SK-N-MC (cell line): ENCODE measurements around the gene DPPA4.
"Not testable (repeated sequence)": the region's sequence is repeated elsewhere in the genome, so short reads cannot be mapped to it uniquely, and the experiment has no call there.

Experiments
- FOXP2 ChIP-seq: optimal IDR thresholded peaks from 2 replicates; pipeline ENCODE3; 2011; ENCODE audit warnings: mild to moderate bottlenecking, moderate library complexity; ENCODE audit not compliant: insufficient read depth; ENCODE audit errors: extremely low read length, control extremely low read depth
- POLR2AphosphoS5 ChIP-seq: IDR thresholded peaks from 2 replicates; pipeline ENCODE4 v1.6.1; 2012; ENCODE audit warnings: mild to moderate bottlenecking, low read depth, low read length, borderline replicate concordance

DNA sequence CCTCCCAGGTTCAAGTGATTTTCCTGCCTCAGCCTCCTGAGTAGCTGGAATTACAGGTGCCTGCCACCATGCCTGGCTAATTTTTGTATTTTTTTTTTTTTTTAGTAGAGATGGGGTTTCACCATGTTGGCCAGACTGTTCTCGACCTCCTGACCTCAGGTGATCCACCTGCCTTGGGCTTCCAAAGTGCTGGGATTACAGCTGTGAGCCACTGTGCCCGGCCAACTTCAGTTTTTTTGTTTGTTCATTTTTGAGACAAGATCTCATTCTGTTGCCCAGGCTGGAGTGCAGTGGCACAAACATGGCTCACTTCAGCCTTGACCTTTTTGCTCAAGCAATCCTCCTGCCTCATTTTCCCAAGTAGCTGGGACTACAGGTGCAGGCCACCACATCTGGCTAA is 21.5 kb upstream of the DPPA4 start:
- TF ChIP-seq POLR2AphosphoS5, FOXP2: not testable (repeated sequence)
